ENCODE measurements around the gene TNNC1.

The TNNC1 gene

DNA sequence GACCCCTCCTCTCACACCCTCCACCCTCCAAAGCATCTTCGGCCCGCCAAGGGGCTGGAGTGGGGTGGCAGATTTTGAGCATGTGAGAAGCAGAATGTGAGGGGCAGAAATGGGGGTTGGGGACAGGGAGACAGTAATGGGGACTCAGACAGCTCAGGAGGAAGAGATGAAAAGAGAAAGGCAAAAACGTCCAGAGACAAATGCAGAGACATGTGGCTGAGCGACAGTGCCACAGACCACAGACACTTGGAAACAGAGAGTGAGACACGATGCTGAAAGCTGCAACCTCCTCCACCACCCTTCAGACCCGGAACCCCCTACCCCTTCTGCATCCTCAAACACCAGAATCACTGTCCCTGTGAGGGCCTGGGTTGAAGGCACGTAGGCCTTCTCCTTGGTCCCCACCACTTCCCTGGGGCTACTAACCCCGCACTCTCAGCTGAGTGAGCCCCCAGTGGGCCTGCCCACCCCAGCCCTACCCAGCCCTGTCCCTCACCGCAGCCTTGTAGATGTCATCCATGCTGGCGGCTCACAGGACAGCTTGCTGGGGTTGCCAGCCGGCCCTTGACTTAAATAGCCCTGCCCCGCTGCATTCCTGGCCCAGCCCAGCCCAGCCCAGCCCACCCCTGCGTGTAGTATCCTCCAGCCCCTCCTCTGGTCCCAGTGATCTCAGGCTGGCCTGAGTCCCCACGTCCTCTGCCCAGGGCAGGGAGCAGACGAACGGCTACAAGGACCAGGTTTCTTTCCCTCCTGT lies at the start of gene TNNC1:
TNNC1 (minus strand) TSS at position 546 of the 754 bp plus-strand sequence; CDS start at position 520, 26 bp downstream.
- in situ Hi-C loops (cut with MboI; ENCODE audit: low sequenced_read_pairs), result no loop called here

DNA sequence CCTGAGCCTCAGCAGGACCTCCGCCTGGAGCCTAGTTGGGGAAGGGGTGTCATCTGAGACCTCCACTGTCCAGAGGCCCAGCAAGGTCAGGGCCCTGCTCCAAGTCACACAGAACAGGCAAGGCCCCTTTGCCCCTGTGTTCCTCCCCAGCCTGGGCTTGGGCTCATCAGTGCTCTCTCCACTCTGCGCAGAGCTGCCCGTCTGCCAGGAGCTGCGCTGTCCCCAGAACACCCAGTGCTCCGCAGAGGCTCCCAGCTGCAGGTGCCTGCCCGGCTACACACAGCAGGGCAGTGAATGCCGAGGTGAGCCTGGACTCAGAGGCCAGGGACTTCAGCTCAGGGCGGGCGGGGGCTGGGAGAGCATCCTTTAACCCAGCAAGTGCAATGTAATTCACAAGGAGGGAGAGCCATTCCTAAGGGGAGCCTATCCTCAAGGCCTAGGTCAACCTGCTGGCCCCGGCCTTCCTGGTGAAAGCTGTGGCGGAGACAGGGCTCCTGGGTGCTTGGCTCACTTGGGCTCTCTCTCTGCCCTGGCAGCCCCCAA lies 49.0 kb upstream of the TNNC1 start:
- in situ Hi-C loops (cut with MboI; ENCODE audit: low sequenced_read_pairs), result no loop called here

DNA sequence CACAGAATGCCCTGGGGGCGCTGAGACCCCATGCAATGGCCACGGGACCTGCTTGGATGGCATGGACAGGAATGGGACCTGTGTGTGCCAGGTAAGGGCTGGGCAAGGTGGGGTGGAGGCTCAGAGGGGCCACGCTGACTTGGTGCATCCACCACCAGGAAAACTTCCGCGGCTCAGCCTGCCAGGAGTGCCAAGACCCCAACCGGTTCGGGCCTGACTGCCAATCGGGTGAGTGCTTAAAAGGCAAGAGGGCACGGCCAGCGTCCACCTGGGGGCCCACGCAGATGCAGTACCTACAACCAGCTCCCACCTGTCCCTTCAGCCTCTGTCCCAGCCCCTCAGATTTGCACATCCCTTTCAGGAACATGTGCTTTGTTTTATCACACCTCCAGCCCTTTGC lies 48.2 kb upstream of the TNNC1 start:
- in situ Hi-C loops (cut with MboI; ENCODE audit: low sequenced_read_pairs), result no loop called here

DNA sequence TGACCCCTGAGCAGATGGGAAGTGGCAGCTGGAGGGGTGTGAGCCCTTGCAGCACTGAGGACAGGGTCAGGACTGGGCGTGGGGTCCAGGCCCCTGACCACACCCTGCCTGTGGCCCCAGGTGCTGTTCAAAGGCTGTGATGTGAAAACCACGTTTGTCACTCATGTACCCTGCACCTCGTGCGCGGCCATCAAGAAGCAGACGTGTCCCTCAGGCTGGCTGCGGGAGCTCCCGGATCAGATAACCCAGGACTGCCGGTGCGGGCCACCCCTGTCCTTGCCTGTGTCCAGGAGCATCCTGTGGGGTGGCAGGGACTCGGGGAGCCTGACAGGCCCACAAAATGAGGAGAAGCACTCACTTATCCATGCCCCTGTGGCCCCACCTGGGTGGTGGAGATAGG lies 47.2 kb upstream of the TNNC1 start:
- in situ Hi-C loops (cut with MboI; ENCODE audit: low sequenced_read_pairs), result no loop called here

DNA sequence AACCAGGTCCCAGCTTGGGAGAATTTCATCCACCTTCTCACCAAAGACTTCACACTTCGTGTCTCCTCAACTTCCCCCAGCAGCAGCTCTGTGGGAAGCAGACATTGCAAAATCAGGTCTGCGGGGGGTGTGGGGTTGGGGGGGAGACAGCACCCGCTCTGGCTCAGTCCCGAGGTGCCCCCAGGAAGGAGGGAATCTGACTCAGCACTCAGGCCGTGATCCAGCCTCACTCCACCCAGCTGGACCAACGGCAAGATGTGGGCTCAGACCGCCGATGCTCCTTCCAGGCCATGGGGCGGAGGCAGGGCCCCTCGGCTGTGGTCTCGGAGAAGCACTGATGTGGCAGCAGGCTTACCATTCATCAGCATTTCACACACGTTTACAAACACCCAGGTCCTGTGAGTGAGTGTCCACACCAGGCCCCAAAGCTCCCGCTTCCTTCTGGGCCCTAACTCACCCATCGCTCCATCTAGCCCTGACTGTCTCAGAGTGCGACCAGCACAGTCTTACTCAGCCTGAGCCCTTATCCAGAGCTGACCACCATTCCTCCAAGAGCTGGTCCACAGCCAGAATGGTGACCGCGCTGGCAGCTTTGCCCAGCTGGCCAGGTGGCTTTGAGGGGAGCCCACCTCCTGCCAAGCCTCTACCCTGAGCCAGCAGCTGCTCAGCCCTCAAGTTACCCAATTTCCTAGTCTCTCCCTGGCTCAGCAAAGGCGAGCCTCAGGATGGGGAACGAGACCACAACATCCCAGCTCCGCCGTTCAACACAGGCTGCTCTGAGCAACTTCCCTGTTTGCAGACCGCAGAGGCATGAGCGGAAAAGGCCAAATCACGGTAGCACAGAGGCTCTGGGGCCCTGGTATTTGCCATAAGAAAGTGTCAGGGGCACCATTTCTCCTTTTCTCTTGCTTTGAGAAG lies 44.6 kb upstream of the TNNC1 start:
- in situ Hi-C loops (cut with MboI; ENCODE audit: low sequenced_read_pairs), result no loop called here

DNA sequence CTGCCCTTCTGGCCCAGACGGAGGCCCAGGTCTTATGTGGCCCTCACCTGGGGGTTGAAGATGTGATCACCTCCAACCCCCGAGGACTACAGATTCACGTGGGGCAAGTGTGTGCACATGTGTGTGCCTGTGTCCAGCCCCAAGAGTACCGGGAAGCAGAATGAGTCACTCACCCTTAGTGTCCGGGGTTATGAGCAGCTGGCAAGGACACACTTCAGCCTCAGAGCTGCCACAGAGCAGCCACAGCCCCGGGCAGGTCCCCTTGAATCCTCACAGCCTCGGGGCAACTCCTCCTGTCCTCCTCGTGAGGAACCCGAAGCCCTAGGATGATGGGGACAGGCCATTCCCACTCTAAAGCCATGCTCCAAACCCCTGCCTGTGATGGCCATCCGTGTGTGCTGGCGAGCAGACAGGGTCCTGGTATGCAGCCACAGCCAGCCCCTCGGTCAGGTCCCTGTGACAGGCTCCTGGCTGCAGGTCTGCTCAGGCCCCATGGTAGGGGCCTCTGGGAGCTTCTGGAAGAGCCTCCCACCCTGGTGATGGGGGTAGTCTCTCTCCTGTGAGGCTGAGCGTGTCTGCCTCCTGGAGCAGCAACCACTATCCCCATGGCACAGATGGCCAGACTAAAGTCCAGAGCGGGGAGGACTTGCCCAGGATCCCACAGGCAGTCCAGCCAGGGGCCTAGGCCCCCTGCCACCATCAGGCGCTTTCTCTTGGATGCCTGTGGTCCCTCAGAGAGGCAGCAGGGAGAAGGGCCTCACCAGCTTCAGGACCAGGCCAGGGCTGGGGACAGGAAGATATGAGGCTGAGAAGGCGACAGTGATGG lies 42.1 kb upstream of the TNNC1 start:
- in situ Hi-C loops (cut with MboI; ENCODE audit: low sequenced_read_pairs), result no loop called here

DNA sequence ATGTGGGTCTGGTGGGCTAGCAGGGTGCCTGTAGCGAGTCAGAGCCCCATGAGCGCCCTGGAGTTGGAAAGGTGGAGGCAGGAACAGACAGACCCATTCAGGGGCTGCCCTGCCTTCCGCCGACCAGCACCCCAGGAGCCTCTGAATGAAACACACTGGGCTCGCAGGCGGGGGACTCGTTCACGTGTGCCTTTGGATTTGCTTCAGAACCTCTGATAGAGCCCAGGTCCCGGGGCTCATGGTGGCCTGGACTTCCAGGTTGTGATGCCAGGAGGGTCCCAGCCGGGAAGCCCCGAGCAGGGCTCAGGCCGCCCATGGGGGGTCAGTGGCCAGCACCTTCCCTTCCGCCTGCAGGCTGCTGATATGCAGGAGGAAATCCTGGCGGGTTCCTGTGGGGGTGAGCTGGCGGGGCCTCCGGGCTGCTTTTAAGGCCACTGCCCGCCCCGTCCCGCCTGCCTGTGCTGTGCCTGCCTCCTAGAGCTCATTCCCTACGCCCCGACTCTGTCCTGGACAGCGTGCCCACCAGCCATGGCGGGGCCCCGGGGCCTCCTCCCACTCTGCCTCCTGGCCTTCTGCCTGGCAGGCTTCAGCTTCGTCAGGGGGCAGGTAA lies 41.1 kb upstream of the TNNC1 start, which contains the start of gene STAB1:
STAB1 (plus strand) TSS at position 453 of the 610 bp plus-strand sequence; CDS start at position 529, 76 bp downstream.
- in situ Hi-C loops (cut with MboI; ENCODE audit: low sequenced_read_pairs), result no loop called here

DNA sequence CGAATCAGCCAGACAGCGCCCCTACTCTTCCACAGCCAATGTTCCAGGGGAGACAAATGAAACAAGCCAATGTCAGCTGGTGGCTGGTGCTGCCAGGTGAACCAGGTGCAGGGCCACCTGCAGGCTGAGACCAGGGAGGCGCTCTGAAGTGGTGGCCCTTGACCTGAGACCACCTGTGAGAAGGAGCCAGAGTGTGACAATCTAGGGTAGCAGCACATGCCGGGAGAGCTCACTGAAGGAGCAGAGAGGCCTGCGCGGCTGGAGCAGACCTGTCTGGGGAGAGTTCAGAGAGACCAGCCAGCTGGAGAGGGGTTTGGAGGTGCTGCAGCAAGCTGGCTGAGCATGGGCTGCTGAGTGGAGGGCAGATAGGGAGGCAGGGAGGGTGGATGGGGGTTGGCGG lies 40.6 kb upstream of the TNNC1 start:
- in situ Hi-C loops (cut with MboI; ENCODE audit: low sequenced_read_pairs), result no loop called here

DNA sequence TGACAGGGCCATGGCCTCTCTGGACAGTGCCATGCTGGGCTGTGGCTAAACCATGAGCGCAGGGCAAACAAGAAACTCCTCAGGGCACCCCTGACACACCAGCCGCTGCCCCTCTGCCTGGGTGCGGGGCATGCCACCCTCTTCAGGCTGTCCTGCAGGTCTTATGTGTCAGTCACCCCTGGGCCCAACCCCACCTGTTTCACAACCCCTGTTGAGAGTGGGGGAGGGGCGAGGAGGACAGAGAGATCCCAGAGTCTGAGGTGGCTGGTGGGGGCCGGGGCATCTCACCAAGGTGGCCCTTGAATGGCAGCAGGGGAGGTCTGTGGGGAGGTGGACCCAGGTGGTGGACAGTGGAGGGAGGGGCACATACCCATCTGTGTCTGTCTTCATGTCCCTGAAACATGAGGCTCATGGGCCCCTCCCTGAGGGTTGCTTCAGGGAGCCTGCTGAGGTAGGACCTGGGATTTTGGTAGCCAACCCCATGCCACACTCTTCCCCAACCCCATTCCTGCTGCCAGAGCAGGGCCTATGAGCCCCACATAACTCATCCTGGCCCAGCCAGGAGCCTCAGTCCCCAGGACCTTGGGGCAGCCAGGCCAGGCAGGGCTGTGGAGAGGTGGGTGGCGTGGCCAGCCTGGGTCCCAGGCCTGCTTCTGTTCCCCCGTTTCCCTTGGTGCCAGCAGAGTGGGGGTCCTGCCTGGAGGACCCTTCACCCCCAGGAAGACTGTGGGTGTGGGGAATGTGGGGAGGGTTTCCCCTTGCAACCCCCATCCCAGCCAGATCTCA lies 39.6 kb upstream of the TNNC1 start:
- in situ Hi-C loops (cut with MboI; ENCODE audit: low sequenced_read_pairs), result no loop called here

DNA sequence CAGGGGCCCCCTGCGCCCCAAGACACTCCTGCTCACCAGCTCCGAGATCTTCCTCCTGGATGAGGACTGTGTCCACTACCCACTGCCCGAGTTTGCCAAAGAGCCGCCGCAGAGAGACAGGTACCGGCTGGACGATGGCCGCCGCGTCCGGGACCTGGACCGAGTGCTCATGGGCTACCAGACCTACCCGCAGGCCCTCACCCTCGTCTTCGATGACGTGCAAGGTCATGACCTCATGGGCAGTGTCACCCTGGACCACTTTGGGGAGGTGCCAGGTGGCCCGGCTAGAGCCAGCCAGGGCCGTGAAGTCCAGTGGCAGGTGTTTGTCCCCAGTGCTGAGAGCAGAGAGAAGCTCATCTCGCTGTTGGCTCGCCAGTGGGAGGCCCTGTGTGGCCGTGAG lies 38.2 kb upstream of the TNNC1 start:
- in situ Hi-C loops (cut with MboI; ENCODE audit: low sequenced_read_pairs), result no loop called here

DNA sequence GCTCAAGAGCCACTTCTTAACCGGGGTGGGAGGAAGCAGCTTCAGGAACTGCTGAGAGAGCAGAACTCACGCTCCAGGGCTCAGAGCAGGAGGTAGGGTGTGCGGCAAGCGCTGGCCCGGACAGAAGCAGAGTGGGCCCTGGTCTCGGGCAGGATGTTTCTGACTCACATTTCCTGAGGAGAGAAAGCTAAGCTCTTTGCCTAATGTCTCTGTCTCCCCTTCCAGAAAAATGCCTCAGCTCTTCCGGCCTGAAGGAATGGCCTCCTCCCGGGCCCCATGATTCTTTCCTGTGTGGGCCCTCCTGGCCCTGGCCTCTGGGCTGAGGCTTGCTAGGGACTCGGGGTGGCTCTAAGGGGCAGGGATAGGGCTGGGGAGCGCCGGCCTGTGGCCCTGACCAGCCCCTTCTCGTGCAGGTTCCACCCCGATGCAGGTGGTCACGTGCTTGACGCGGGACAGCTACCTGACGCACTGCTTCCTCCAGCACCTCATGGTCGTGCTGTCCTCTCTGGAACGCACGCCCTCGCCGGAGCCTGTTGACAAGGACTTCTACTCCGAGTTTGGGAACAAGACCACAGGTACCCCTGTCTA lies 37.2 kb upstream of the TNNC1 start:
- in situ Hi-C loops (cut with MboI; ENCODE audit: low sequenced_read_pairs), result no loop called here

DNA sequence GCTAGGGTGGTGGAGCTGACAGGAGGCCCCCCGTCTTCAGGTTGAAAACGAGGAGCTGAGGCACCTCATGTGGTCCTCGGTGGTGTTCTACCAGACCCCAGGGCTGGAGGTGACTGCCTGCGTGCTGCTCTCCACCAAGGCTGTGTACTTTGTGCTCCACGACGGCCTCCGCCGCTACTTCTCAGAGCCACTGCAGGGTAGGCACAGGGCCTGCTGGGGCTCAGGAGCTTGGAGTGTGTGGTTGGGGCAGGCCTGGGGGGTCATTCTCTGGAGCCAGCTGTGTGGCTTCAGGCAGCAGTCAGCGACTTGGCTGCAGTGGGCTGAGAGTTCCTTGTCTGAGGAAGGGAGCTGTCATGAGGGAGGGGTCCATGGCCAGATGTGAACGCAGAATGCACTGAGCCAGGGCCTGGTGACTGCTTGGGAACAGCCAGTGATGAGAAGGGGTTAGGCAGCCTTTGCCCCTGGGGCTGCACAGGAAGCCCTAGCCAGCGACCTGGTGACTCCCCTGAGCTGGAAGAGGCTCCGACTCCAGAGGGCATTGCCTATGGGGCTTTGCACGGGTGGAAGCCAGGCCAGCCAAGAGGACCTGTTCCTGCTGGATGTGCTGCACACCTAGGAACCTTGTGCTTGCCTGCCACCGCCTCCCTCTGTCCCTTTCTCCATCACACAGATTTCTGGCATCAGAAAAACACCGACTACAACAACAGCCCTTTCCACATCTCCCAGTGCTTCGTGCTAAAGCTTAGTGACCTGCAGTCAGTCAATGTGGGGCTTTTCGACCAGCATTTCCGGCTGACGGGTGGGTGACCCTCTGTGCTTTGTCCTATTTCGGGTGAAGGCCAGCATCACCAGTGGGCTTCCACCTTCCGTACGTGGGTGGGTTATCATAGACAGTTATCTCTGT lies 36.4 kb upstream of the TNNC1 start:
- in situ Hi-C loops (cut with MboI; ENCODE audit: low sequenced_read_pairs), result no loop called here

DNA sequence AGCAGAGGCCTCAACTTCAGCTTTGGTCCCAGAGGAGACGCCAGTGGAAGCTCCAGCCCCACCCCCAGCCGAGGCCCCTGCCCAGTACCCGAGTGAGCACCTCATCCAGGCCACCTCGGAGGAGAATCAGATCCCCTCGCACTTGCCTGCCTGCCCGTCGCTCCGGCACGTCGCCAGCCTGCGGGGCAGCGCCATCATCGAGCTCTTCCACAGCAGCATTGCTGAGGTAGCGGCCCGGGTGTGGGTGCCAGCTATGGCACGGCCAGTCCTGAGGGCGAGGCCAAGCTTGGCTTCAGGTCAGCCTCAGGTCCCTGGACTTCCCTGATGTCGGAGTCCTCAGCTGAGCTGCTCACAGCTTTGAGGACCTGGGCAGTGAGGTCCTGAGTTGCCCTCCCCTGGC lies 35.6 kb upstream of the TNNC1 start:
- in situ Hi-C loops (cut with MboI; ENCODE audit: low sequenced_read_pairs), result no loop called here

DNA sequence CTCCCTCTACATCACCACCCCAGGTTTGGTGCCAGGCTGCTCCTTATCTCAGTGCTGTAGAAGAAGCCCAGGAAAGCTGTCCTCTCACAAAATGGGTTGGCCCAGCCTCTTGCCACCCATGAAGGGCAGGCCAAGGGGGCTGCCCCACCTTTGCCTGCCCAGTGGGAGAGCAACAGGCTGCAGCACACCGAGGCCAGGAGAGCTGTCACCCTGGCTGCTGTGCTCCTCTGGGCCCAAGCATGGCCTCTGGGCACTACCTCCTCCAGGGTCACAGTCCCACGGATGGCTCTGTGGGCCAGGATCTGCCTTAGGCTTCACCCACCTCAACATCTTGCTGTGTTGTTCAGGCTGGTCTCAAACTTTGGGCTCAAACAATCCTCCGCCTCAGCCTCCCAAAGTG lies 34.9 kb upstream of the TNNC1 start:
- in situ Hi-C loops (cut with MboI; ENCODE audit: low sequenced_read_pairs), result no loop called here

DNA sequence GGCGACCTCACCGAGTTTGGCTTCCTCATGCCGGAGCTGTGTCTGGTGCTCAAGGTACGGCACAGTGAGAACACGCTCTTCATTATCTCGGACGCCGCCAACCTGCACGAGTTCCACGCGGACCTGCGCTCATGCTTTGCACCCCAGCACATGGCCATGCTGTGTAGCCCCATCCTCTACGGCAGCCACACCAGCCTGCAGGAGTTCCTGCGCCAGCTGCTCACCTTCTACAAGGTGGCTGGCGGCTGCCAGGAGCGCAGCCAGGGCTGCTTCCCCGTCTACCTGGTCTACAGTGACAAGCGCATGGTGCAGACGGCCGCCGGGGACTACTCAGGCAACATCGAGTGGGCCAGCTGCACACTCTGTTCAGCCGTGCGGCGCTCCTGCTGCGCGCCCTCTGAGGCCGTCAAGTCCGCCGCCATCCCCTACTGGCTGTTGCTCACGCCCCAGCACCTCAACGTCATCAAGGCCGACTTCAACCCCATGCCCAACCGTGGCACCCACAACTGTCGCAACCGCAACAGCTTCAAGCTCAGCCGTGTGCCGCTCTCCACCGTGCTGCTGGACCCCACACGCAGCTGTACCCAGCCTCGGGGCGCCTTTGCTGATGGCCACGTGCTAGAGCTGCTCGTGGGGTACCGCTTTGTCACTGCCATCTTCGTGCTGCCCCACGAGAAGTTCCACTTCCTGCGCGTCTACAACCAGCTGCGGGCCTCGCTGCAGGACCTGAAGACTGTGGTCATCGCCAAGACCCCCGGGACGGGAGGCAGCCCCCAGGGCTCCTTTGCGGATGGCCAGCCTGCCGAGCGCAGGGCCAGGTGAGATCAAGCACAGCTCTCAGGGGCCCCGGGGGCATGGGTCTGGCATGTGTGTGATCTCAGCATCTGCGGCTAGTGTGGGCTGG lies 34.2 kb upstream of the TNNC1 start:
- in situ Hi-C loops (cut with MboI; ENCODE audit: low sequenced_read_pairs), result no loop called here

DNA sequence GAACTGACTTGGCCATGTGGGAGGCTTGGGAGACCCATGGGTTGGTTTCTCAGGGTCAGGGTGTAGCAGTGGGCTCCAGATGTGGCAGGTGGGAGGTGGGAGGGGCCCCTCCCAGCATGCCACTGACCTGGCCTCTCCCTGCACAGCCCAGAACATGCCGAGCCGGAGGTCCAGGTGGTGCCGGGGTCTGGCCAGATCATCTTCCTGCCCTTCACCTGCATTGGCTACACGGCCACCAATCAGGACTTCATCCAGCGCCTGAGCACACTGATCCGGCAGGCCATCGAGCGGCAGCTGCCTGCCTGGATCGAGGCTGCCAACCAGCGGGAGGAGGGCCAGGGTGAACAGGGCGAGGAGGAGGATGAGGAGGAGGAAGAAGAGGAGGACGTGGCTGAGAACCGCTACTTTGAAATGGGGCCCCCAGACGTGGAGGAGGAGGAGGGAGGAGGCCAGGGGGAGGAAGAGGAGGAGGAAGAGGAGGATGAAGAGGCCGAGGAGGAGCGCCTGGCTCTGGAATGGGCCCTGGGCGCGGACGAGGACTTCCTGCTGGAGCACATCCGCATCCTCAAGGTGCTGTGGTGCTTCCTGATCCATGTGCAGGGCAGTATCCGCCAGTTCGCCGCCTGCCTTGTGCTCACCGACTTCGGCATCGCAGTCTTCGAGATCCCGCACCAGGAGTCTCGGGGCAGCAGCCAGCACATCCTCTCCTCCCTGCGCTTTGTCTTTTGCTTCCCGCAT lies 33.4 kb upstream of the TNNC1 start:
- in situ Hi-C loops (cut with MboI; ENCODE audit: low sequenced_read_pairs), result no loop called here
